H9 (cell line): ENCODE measurements around the gene SPOCK3. TPM values are rescaled to one million over a fixed set of nuclear protein-coding genes. Genes with fewer than 3 reads are reported as not detected.
"Not testable (repeated sequence)": the region's sequence is repeated elsewhere in the genome, so short reads cannot be mapped to it uniquely, and the experiment has no call there.

Experiments
- DNase-seq: peaks from one replicate; pipeline ENCODE4 v3.0.0-alpha.2; 2017
- H2AFZ ChIP-seq: one replicate; pipeline ENCODE4 v1.6.1; 2013; ENCODE audit warnings: mild to moderate bottlenecking, low read length, control low read depth, moderate library complexity
- H2AK5ac ChIP-seq: 2 replicates; pipeline ENCODE4 v1.6.1; 2013; ENCODE audit warnings: low read length, control low read depth, mixed read lengths; ENCODE audit not compliant: insufficient read length
- H2BK120ac ChIP-seq: one replicate; pipeline ENCODE4 v1.6.1; 2013; ENCODE audit warnings: low read depth, mild to moderate bottlenecking, low read length, control low read depth, inconsistent platforms; ENCODE audit not compliant: poor library complexity, severe bottlenecking
- H2BK12ac ChIP-seq: 2 replicates; pipeline ENCODE4 v1.6.1; 2013; ENCODE audit warnings: low read length, control low read depth, mixed read lengths, low read depth; ENCODE audit not compliant: insufficient read length
- H2BK15ac ChIP-seq: 2 replicates; pipeline ENCODE4 v1.6.1; 2013; ENCODE audit warnings: low read depth, low read length, control low read depth
- H2BK20ac ChIP-seq: one replicate; pipeline ENCODE4 v1.6.1; 2013; ENCODE audit warnings: low read depth, mild to moderate bottlenecking, low read length, control low read depth, inconsistent platforms; ENCODE audit not compliant: poor library complexity, severe bottlenecking
- H2BK5ac ChIP-seq: 2 replicates; pipeline ENCODE4 v1.6.1; 2013; ENCODE audit warnings: low read length, control low read depth, mixed read lengths; ENCODE audit not compliant: insufficient read length
- H3K14ac ChIP-seq: 2 replicates; pipeline ENCODE4 v1.6.1; 2013; ENCODE audit warnings: low read length, control low read depth; ENCODE audit not compliant: insufficient read depth
- H3K18ac ChIP-seq: 2 replicates; pipeline ENCODE4 v1.6.1; 2013; ENCODE audit warnings: low read depth, mild to moderate bottlenecking, mixed read lengths, low read length, control low read depth; ENCODE audit not compliant: insufficient read length
- H3K23ac ChIP-seq: 2 replicates; pipeline ENCODE4 v1.6.1; 2013; ENCODE audit warnings: low read length, control low read depth, mixed read lengths, low read depth; ENCODE audit not compliant: insufficient read length
- H3K23me2 ChIP-seq: 2 replicates; pipeline ENCODE4 v1.6.1; 2013; ENCODE audit warnings: low read depth, mild to moderate bottlenecking, mixed read lengths, low read length, control low read depth; ENCODE audit not compliant: insufficient read length, poor library complexity, severe bottlenecking
- H3K27ac ChIP-seq: 2 replicates; pipeline ENCODE4 v1.5.1; 2013; ENCODE audit warnings: low read length, control low read depth, mixed read lengths, low read depth; ENCODE audit not compliant: insufficient read length
- H3K27me3 ChIP-seq: 2 replicates; pipeline ENCODE4 v1.6.1; 2013; ENCODE audit warnings: low read length, control low read depth, inconsistent platforms; ENCODE audit not compliant: insufficient read depth
- H3K4ac ChIP-seq: 2 replicates; pipeline ENCODE4 v1.6.1; 2013; ENCODE audit warnings: low read depth, mild to moderate bottlenecking, control low read depth, inconsistent platforms, low read length, moderate library complexity
- H3K4me1 ChIP-seq: 2 replicates; pipeline ENCODE4 v1.6.1; 2013; ENCODE audit warnings: low read length, control low read depth, inconsistent platforms; ENCODE audit not compliant: insufficient read depth
- H3K4me2 ChIP-seq: 2 replicates; pipeline ENCODE4 v1.6.1; 2013; ENCODE audit warnings: low read length, control low read depth, mixed read lengths; ENCODE audit not compliant: insufficient read length, insufficient read depth
- H3K56ac ChIP-seq: 2 replicates; pipeline ENCODE4 v1.6.1; 2013; ENCODE audit warnings: low read depth, mild to moderate bottlenecking, mixed read lengths, low read length, control low read depth; ENCODE audit not compliant: insufficient read length
- H3K79me1 ChIP-seq: 2 replicates; pipeline ENCODE4 v1.6.1; 2013; ENCODE audit warnings: low read depth, mild to moderate bottlenecking, moderate library complexity, low read length, control low read depth, inconsistent platforms; ENCODE audit not compliant: insufficient read depth, poor library complexity, severe bottlenecking
- H3K79me2 ChIP-seq: 2 replicates; pipeline ENCODE4 v1.6.1; 2013; ENCODE audit warnings: low read length, control low read depth, inconsistent platforms; ENCODE audit not compliant: insufficient read depth
- H3K9ac ChIP-seq: 2 replicates; pipeline ENCODE4 v1.6.1; 2013; ENCODE audit warnings: low read length, control low read depth, mixed read lengths; ENCODE audit not compliant: insufficient read length; ENCODE audit errors: extremely low read depth
- H3K9me3 ChIP-seq: one replicate; pipeline ENCODE4 v1.6.1; 2013; ENCODE audit warnings: low read depth, low read length, inconsistent platforms; ENCODE audit not compliant: control insufficient read depth
- H3T11ph ChIP-seq: one replicate; pipeline ENCODE4 v1.6.1; 2013; ENCODE audit warnings: mild to moderate bottlenecking, low read length, control low read depth, inconsistent platforms
- H4K20me1 ChIP-seq: one replicate; pipeline ENCODE4 v1.6.1; 2013; ENCODE audit not compliant: control insufficient read depth, insufficient read length, insufficient read depth
- H4K5ac ChIP-seq: 2 replicates; pipeline ENCODE4 v1.6.1; 2013; ENCODE audit warnings: low read depth, mild to moderate bottlenecking, mixed read lengths, low read length, control low read depth; ENCODE audit not compliant: insufficient read length
- H4K8ac ChIP-seq: replicated peaks from 2 replicates; pipeline ENCODE4 v1.6.1; 2013; ENCODE audit warnings: low read length, control low read depth, mixed read lengths, low read depth; ENCODE audit not compliant: insufficient read length
- H4K91ac ChIP-seq: 2 replicates; pipeline ENCODE4 v1.6.1; 2013; ENCODE audit warnings: low read depth, mild to moderate bottlenecking, moderate library complexity, mixed read lengths, low read length, control low read depth; ENCODE audit not compliant: insufficient read length
- H3K27ac Mint-ChIP-seq, 3 experiments: 2 replicates in 2 of 3; 3 replicates in 1 of 3; pipeline ENCODE4 v1.8.0; 2020 to 2021; ENCODE audit warnings: mixed read lengths in 3 of 3, mild to moderate bottlenecking in 1 of 3, moderate library complexity in 1 of 3
- H3K27me3 Mint-ChIP-seq: 2 replicates; pipeline ENCODE4 v1.8.0; 2021; ENCODE audit warnings: low read depth, mild to moderate bottlenecking, moderate library complexity, mixed read lengths
- H3K36me3 Mint-ChIP-seq, 3 experiments: 2 replicates in 2 of 3; 3 replicates in 1 of 3; pipeline ENCODE4 v1.8.0; 2020 to 2021; ENCODE audit warnings: low read depth in 3 of 3, mixed read lengths in 3 of 3; ENCODE audit not compliant: insufficient read depth in 1 of 3
- H3K4me1 Mint-ChIP-seq, 2 experiments: 2 replicates each; pipeline ENCODE4 v1.8.0; 2020; ENCODE audit warnings: mixed read lengths in 2 of 2
- H3K4me3 Mint-ChIP-seq, 2 experiments: 2 replicates in 1 of 2; 3 replicates in 1 of 2; pipeline ENCODE4 v1.8.0; 2020 to 2021; ENCODE audit warnings: mild to moderate bottlenecking in 2 of 2, mixed read lengths in 2 of 2, moderate library complexity in 1 of 2
- H3K9me3 Mint-ChIP-seq, 2 experiments: 2 replicates in 1 of 2; 3 replicates in 1 of 2; pipeline ENCODE4 v1.8.0; 2020; ENCODE audit warnings: mild to moderate bottlenecking in 2 of 2, mixed read lengths in 2 of 2, moderate library complexity in 1 of 2
- CTCF ChIP-seq: fragments of 200-600 bp; sonication (generic); conservative IDR thresholded peaks from 3 replicates; pipeline ENCODE4 v1.8.0; 2021; ENCODE audit warnings: antibody characterized with exemption, mild to moderate bottlenecking
- WGBS: extraction: QIAGEN DNeasy Blood & Tissue Kit; methylation state at CpG from one replicate; pipeline ENCODE4 v1.1.7; 2013; ENCODE audit warnings: missing lambda C conversion rate, low lambda C conversion rate, mixed read lengths; ENCODE audit not compliant: insufficient read length; ENCODE audit errors: extremely low coverage; 5-methylcytosine and 5-hydroxymethylcytosine counted together
- total RNA-seq: library from RNA; stranded (reverse); gene quantifications from 2 replicates; pipeline ENCODE4 v1.2.1, GENCODE V29; 2021

SPOCK3 gene
- total RNA-seq, 1 experiment from 2014 or later, result 0.28 TPM

- H3K9ac ChIP-seq, result no peak overlapping the region
- no peak overlapping the region for H2AK5ac ChIP-seq
- H2BK5ac ChIP-seq, result no peak overlapping the region
- no peak for TF ChIP-seq CTCF
- no peaks in the 10 kb centered on the region for H3K27me3 ChIP-seq
- no peak overlapping the region for H3K4me2 ChIP-seq
- no peak overlapping the region for H3K4ac ChIP-seq
- Mint-ChIP-seq H3K9me3 (peaks cover 10 to 16% of the 10 kb centered on the region in 2 experiments; a peak in 4 of 5 replicates), H3K27me3 (peaks cover 5% of the 10 kb centered on the region; the same call in 1 of the 2 replicates), H3K4me1 (no peaks in the 10 kb centered on the region), H3K27ac (no peak overlapping the region), H3K4me3 (no peak overlapping the region), H3K36me3 (peaks cover 8 to 58% (median 9%) of the 10 kb centered on the region in 3 experiments)
- peaks cover 17% of the 10 kb centered on the region for H3K9me3 ChIP-seq
- no peak overlapping the region for H3K56ac ChIP-seq
- no peaks in the 10 kb centered on the region for H3K4me1 ChIP-seq
- WGBS, result no CpG with 5 or more reads among the region's 1 CpG
- no peak overlapping the region for H2AFZ ChIP-seq
- H2BK15ac ChIP-seq, result no peak overlapping the region
- no peak overlapping the region for H2BK20ac ChIP-seq
- no peak overlapping the region for H3K27ac ChIP-seq
- H3K18ac ChIP-seq, result no peak overlapping the region
- H3K14ac ChIP-seq, result no peak overlapping the region
- no peak overlapping the region for H3K23ac ChIP-seq
- no peaks in the 10 kb centered on the region for H3K79me2 ChIP-seq
- H3K23me2 ChIP-seq, result no peaks in the 10 kb centered on the region
- H2BK120ac ChIP-seq, result no peak overlapping the region
- no peak overlapping the region for H2BK12ac ChIP-seq
- no peaks in the 10 kb centered on the region for H4K20me1 ChIP-seq
- H4K5ac ChIP-seq, result no peak overlapping the region
- no peak overlapping the region for H4K91ac ChIP-seq
- no peak overlapping the region for H4K8ac ChIP-seq
- H3T11ph ChIP-seq, result no peak overlapping the region
- no peak for DNase-seq
- no peaks in the 10 kb centered on the region for H3K79me1 ChIP-seq
These were observed 492.6 kb downstream of the SPOCK3 start for GRCh38 chr4:166741742-166742141.

GRCh38 chr4:166739215-166739614 is 495.1 kb downstream of the SPOCK3 start:
- not testable (repeated sequence) for H2BK15ac ChIP-seq, H3K18ac ChIP-seq, H3K27me3 ChIP-seq, H2BK5ac ChIP-seq, H3K23me2 ChIP-seq, H2BK12ac ChIP-seq, H3K4me3 Mint-ChIP-seq, H3K79me2 ChIP-seq, H2BK120ac ChIP-seq, H3K9ac ChIP-seq, H2BK20ac ChIP-seq, H3K27ac ChIP-seq, H4K20me1 ChIP-seq, H3K56ac ChIP-seq, H3K4ac ChIP-seq, DNase-seq, H2AFZ ChIP-seq, H4K91ac ChIP-seq, H3K4me2 ChIP-seq, H4K8ac ChIP-seq, H3K4me1 ChIP-seq, H3K27ac Mint-ChIP-seq, H3K9me3 Mint-ChIP-seq, H3K4me1 Mint-ChIP-seq, H3K14ac ChIP-seq, H4K5ac ChIP-seq, H3K79me1 ChIP-seq, H3T11ph ChIP-seq, H3K23ac ChIP-seq, H2AK5ac ChIP-seq, H3K27me3 Mint-ChIP-seq
- WGBS, result no CpG with 5 or more reads among the region's 4 CpGs
- peaks cover 11% of the 10 kb centered on the region for H3K9me3 ChIP-seq
- H3K36me3 Mint-ChIP-seq, result peaks cover 0 to 40% (median 3%) of the 10 kb centered on the region in 3 experiments; a peak in 5 of 7 replicates
